NB4 (cell line): ENCODE measurements around the gene BPHL.

ENCODE experiments used
- MAX ChIP-seq: IDR thresholded peaks from 2 replicates; pipeline ENCODE4 v1.6.1; 2011; ENCODE audit warnings: low read depth, low read length
- MYC ChIP-seq: IDR thresholded peaks from 2 replicates; pipeline ENCODE4 v1.6.1; 2011; ENCODE audit warnings: low read depth, low read length
- TF ChIP-seq, protein P1 (sequence below): IDR thresholded peaks from one replicate; pipeline ENCODE4 v1.5.1; 2012; ENCODE audit warnings: low read depth, low read length

DNA sequence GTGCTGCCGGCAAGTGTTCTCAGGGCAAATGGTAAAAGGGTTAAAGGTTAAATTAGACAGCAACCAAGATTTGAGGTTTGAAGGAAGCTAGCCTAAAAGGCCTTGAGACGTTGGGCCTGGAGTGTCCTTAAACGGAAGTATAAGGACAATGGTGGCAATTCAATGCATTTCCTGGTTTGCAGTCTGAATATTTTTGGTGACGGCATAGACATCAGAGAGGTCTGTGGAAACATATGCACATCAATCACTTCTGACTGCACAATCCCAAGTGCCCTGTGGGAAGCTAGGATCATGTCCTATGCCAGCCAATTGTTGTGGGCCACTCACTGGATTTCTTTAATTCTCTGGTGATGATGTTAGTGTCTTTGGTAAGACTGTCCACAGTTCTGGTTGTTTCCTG is 64.6 kb downstream of the BPHL start:
- TF ChIP-seq MAX, result no peak
- TF ChIP-seq, protein P1, sequence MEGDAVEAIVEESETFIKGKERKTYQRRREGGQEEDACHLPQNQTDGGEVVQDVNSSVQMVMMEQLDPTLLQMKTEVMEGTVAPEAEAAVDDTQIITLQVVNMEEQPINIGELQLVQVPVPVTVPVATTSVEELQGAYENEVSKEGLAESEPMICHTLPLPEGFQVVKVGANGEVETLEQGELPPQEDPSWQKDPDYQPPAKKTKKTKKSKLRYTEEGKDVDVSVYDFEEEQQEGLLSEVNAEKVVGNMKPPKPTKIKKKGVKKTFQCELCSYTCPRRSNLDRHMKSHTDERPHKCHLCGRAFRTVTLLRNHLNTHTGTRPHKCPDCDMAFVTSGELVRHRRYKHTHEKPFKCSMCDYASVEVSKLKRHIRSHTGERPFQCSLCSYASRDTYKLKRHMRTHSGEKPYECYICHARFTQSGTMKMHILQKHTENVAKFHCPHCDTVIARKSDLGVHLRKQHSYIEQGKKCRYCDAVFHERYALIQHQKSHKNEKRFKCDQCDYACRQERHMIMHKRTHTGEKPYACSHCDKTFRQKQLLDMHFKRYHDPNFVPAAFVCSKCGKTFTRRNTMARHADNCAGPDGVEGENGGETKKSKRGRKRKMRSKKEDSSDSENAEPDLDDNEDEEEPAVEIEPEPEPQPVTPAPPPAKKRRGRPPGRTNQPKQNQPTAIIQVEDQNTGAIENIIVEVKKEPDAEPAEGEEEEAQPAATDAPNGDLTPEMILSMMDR, result no peak
- TF ChIP-seq MYC, result no peak
